NCI-H2107 treated with DMSO at 0.1 percent for 48 hours (cell line): ENCODE measurements around the gene UGT2B17.

ENCODE experiments used
- DNase-seq: peaks from one replicate; lab custom pipeline; 2025; ENCODE audit not compliant: unreplicated experiment; lab: John Stamatoyannopoulos, UW

UGT2B17 gene

GRCh38 chr4:68490826-68491457 is 85.2 kb downstream of the UGT2B17 start:
- no peak for DNase-seq

- DNase-seq: no peak
These were observed 86.8 kb downstream of the UGT2B17 start for GRCh38 chr4:68489338-68489737.
